Stomach (tissue), 9 donors: Measurements from ENCODE around the gene ZFP42. TPM values are rescaled to one million over a fixed set of nuclear protein-coding genes. Genes with fewer than 3 reads are reported as not detected.

Experiments used
- DNase-seq, 2 donors: peaks; one replicate each; pipeline versions ENCODE4 v3.0.0 to v3.0.0-alpha.2; 2013 to 2019
- H3K27ac ChIP-seq, 5 donors: fragments of 200-600 bp in 4 of 5; sonication (generic) in 4 of 5; one replicate each; pipeline ENCODE4 v1.5.1; 2013 to 2019; ENCODE audit warnings: mild to moderate bottlenecking in 1 of 5, moderate library complexity in 1 of 5
- H3K27me3 ChIP-seq, 3 donors: fragments of 200-600 bp; sonication (generic); one replicate each; pipeline ENCODE4 v1.5.1; 2017 to 2019; ENCODE audit warnings: mixed run types in 1 of 3
- H3K36me3 ChIP-seq, 4 donors: fragments of 200-600 bp; sonication (generic); 1 replicate in 3 of 4; 2 replicates in 1 of 4; pipeline ENCODE4 v1.5.1; 2016 to 2019
- H3K4me1 ChIP-seq, 4 donors: fragments of 200-600 bp; sonication (generic); one replicate each; pipeline ENCODE4 v1.5.1; 2016 to 2019
- H3K4me3 ChIP-seq, 4 donors: fragments of 200-600 bp; sonication (generic) in 3 of 4; one replicate each; pipeline ENCODE4 v1.5.1; 2016 to 2019; ENCODE audit warnings: mild to moderate bottlenecking in 1 of 4
- H3K9me3 ChIP-seq, 4 donors: fragments of 200-600 bp; sonication (generic); one replicate each; pipeline ENCODE4 v1.5.1; 2016 to 2019
- CTCF ChIP-seq, 7 experiments: fragments of 450-650 bp in 4 of 7; fragments of 200-600 bp in 3 of 7; sonication (generic) in 3 of 7; IDR thresholded peaks; one replicate each; pipeline ENCODE4 v1.5.1; 2016 to 2019; ENCODE audit warnings: antibody characterized with exemption in 7 of 7, control low read depth in 2 of 7, mild to moderate bottlenecking in 1 of 7
- POLR2AphosphoS5 ChIP-seq, 3 donors: sonication (generic); formaldehyde crosslinking; IDR thresholded peaks; one replicate each; pipeline ENCODE4 v1.6.1; 2016; ENCODE audit warnings: antibody characterized with exemption in 3 of 3
- WGBS, 5 donors: extraction: QIAGEN DNeasy Blood & Tissue Kit in 3 of 5; methylation state at CpG; one replicate each; pipeline versions ENCODE4 v1.1.5 to v1.1.7; 2013 to 2018; 5-methylcytosine and 5-hydroxymethylcytosine counted together
- intact Hi-C: fragments of 100-400 bp; cut with DNase I; formaldehyde crosslinking; loops from one replicate; pipeline ENCODE4 v1.15.1; 2023; ENCODE audit warnings: low total_unique reads
- polyA plus RNA-seq, 3 donors: library from polyadenylated mRNA; stranded (reverse); fragments of 200-250 nt; gene quantifications; one replicate each; pipeline ENCODE4 v1.2.3, GENCODE V29; 2013
- total RNA-seq, 5 donors: library from RNA; depleted of rRNA; stranded (reverse); fragments of >200 nt; gene quantifications; one replicate each; pipeline versions ENCODE4 v1.1.0 to v1.2.3, GENCODE V29; 2014 to 2016
- donor health status: healthy with polysubstance abuse.
- donor health status: Bipolar disorder and iron deficiency.
- donor health status: healthy.

ZFP42 gene
- total and polyA plus RNA-seq, 8 donors, result 0.37 TPM; not detected in 7

GRCh38 chr4:188053302-188053701, 57.7 kb downstream of the ZFP42 start:
- H3K4me1 ChIP-seq, result no peaks in the 10 kb centered on the region
- no peaks in the 10 kb centered on the region for H3K27me3 ChIP-seq
- H3K9me3 ChIP-seq, result peaks cover 0 to 4% (median 0%) of the 10 kb centered on the region in 4 donors
- H3K27ac ChIP-seq, result no peak overlapping the region
- no peak overlapping the region for H3K4me3 ChIP-seq
- TF ChIP-seq POLR2AphosphoS5 (IDR thresholded peaks at IDR 0.05) (no peak), CTCF (IDR thresholded peaks at IDR 0.05) (no peak)
- WGBS, 5 donors, result 86 to 89% (median 87%) methylated on average over 9 of the region's 9 CpGs
- no peaks in the 10 kb centered on the region for H3K36me3 ChIP-seq
- intact Hi-C loops, result no loop called here
- DNase-seq, result no peak

Other genes with a start within 250 kb of the ZFP42 start
- not detected for gene TRIML2, start 113.8 kb downstream of the ZFP42 start, total RNA-seq
- not detected for gene TRIML2, start 113.8 kb downstream of the ZFP42 start, polyA plus RNA-seq
- not detected for gene TRIML1, start 143.7 kb downstream of the ZFP42 start, total RNA-seq
- gene TRIML1, start 143.7 kb downstream of the ZFP42 start, polyA plus RNA-seq, result not detected